ENCODE data around the gene SOX6.

GRCh38 chr11:16009021-16009420 lies 347.3 kb downstream of the SOX6 start:
- no peak for TF ChIP-seq CTCF (IDR thresholded peaks at IDR 0.05; ENCODE audit: extremely low read depth in 1 of 2, insufficient read depth in 1 of 2, low read depth in 1 of 2, low read length in 2 of 2)
- no peak for TF ChIP-seq EZH2 (IDR thresholded peaks at IDR 0.05; ENCODE audit: borderline replicate concordance, low read depth, low read length, severe bottlenecking)
